ENCODE results near the gene UGT1A8.
"Not testable (repeated sequence)": the region's sequence is repeated elsewhere in the genome, so short reads cannot be mapped to it uniquely, and the experiment has no call there.

The UGT1A8 gene

DNA sequence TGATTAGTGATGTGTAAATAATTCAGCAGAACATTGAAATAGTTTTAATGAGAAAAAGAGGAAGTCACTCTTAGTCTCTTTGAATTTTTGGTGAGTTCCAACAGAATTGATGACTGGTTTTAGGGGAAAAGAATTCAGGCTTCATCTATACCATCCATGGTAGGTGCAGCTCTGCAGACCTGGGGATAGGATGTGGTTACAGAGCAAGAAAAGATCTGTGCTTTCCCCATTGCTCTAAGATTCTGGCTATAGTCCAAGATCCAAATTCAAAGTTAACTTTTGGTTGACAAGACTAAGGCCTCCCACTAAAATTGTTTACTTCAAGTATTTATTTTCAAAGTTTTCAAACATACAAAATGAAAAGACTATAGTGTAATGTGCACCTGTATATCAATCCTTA lies 22.4 kb downstream of the UGT1A8 start:
- DNase-seq = no peak

DNA sequence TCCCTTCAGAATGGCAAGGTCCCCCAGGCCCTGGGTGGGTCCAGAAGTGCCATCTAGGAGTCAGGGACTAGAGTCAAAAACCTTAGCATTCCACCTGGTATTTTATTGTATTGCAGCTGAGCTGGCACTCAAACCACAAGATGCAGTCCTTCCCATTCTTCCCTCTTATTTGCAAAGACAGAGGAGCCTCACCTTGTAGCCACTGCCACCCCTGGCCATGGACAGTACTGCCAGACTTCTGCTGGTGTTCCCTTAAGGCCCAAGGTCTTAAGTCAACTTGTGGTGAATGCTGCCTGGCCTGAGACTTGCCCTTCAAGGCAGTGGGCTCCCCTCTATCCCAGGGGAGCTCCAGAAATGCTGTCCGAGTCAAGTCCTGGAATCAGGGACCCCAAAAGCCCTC lies 25.7 kb downstream of the UGT1A8 start:
- DNase-seq = no peak

DNA sequence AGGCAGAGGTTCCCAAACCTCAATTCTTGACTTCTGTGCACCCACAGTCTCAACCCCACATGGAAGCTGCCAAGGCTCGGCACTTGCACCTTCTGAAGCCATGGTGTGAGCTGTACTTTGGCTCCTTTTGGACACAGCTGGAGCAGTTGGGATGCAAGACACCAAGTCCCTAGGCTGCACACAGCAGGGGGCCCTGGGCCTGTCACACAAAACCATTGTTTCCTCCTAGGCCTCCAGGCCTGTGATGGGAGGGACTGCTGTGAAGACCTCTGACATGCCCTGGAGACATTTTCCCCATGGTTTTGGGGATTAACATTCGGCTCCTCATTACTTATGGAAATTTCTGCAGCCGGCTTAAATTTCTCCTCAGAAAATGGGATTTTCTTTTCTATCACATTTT lies 28.6 kb downstream of the UGT1A8 start:
- not testable (repeated sequence) for DNase-seq

DNA sequence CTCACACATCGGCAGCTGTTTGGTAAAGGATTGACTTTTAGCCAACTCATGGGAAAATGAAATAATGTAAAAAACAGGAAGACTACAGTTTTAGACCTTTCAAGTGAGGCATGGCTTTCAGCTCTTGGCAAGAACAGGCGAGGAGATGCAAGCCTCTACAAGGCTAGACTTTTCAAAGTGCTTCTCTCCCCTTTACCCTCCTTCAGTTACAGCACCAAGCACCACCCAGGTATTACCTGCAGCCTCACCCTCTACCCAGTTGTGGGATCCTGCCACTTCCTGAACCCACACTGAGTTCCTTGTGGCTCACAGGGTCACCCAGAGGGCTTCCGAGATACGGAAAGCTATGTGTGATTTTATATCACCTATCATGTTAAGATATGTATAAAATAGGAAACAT lies 33.5 kb downstream of the UGT1A8 start:
- DNase-seq = no peak

GRCh38 chr2:233651430-233651829 lies 34.0 kb downstream of the UGT1A8 start:
- no peak for DNase-seq

DNA sequence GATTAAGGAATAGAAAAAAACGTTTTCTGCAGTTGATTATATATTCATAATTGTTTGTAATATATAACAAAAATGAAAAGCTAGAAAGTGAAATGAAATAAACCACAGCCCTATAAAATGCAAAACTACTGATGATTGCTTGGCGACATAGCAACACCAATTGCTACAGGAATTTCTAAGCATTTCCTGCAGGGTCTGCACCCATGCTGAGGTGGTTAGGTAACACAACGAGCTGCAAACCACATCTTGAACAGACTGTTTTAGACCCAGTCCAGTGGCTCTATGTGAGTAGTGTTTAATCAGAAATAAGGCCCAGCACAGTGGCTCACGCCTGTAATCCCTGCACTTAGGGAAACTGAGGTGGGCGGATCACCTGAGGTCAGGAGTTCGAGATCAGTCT lies 37.1 kb downstream of the UGT1A8 start:
- no peak for DNase-seq

- DNase-seq = no peak
These were observed 37.6 kb downstream of the UGT1A8 start for GRCh38 chr2:233655043-233655442.

- DNase-seq = not testable (repeated sequence)
These were observed 38.5 kb downstream of the UGT1A8 start for GRCh38 chr2:233655943-233656342.

DNA sequence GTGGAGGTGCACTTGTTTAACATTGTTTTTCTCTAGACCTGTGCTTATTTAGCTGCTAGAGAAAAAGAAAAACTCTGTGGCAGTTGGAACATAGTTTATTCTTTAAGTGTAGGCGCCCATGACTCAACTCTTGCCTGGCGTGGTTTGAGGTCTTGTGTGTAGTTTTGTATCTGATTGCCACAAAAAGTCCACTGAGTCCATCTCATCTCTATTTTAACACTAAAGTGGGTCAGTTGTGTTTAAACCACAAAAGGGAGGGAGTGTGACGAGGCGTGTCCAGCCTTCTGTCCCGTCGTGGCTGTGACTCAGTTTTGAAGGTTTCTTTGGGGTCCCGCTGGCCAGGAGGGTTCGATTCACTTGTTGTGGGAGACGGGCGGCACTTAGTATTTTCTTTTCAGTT lies 39.0 kb downstream of the UGT1A8 start:
- DNase-seq = no peak

DNA sequence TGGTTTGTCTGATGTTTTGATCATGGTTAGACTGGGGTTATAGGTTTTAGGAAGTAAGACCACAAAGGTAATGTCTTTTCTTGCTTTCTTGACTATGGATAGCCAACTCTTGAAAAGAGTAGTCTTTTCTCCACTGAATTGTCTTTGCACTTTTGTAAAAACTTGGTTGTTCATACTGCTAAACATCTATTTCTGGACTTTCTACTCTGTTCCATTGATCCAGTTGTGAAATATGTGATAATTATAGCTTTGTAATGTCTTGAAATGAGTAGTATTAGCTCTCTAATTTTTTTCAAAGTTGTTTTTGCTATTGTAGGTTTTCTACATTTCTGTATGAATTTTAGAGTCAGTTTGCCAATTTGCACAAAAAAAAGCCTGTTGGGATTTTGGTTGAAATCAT lies 41.2 kb downstream of the UGT1A8 start:
- DNase-seq = no peak

DNA sequence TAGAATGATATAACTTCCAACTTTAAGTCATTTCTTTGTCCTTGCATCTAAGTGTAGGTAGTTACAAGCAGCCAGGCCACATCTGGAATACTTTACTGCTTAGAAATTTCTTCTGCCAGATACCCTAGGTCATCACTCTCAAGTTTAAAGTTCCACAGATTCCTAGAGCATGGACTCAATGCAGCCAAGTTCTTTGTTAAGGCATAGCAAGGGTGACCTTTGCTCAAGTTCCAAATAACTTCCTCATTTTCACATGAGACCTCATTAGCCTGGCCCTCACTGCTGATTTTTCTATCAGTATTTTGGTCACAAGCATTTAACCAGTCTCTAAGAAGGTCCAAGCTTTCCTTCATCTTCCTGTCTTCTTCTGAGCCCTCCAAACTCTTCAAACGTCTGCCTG lies 46.5 kb downstream of the UGT1A8 start:
- no peak for DNase-seq

DNA sequence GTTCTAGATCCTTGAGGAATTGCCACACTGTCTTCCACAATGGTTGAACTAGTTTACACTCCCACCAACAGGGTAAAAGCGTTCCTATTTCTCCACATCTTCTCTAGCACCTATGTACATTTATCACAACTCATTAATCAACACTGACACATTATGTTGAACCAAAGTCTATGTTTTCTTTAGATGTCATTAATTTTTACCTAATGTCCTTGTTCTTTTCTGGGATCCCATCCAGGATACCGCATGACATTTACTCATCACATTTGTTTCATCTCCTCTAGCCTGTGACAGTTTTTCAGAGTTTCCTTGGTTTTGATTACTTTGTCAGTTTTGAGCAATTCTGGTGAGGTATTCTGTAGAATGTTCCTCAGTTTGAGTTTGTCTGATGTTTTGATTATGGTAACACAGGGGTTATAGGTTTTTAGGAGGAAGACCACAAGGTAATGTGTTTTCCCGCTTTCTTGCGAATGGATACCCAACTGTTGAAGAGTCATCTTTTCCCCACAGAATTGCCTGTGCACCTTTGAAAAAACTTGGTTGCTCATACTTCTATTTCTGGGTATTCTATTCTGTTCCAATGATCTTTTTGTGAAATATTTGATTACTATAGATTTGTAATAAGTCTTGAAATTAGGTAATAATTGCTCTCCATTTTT lies 51.3 kb downstream of the UGT1A8 start:
- no peak for DNase-seq

- DNase-seq = no peak
These were observed 54.1 kb downstream of the UGT1A8 start, which contains the start of gene UGT1A9 for GRCh38 chr2:233671290-233672161. UGT1A9 (plus strand) TSS chr2:233671898; CDS start chr2:233671935, 37 bp downstream.

DNA sequence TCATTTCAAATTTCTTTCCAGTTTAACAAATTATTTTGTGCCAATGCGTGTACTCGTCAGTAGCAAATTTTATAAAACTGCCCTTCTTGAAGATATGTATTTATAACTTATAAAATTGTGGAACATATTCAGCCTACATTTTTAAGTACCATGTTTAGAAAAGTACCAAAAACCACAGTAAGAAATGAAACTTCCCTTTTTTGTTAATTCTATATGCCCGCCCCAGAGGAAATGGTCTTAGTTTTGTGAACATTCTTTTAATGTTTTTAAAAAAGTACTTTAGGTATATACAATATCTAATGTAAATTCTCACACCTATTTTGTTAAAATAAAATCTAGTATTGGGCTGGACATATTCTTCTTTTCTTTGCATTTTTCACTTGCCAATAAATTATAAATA lies 55.5 kb downstream of the UGT1A8 start:
- no peak for DNase-seq

- no peak for DNase-seq
These were observed 56.5 kb downstream of the UGT1A8 start for GRCh38 chr2:233673896-233674295.

GRCh38 chr2:233674314-233674713 lies 56.9 kb downstream of the UGT1A8 start:
- DNase-seq = no peak

GRCh38 chr2:233674995-233675394 lies 57.6 kb downstream of the UGT1A8 start:
- no peak for DNase-seq

DNA sequence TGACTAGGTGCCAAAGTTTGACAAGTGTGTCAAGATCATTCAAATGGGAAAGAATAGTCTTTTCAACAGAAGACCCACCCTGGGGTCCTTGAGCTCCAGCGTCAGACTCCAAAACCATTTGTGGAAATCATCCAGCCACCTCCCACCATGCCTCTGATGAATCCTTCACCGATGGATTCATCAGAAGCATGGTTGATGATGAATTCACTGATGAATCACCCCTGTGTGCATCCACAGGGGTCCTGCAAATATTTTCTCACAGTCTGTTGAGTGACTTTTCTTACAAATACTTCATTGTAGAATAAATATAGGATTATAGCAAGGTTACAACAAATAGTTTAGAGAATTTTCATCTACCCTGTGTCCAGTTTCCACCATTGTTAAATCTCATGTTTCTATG lies 58.6 kb downstream of the UGT1A8 start:
- no peak for DNase-seq

DNA sequence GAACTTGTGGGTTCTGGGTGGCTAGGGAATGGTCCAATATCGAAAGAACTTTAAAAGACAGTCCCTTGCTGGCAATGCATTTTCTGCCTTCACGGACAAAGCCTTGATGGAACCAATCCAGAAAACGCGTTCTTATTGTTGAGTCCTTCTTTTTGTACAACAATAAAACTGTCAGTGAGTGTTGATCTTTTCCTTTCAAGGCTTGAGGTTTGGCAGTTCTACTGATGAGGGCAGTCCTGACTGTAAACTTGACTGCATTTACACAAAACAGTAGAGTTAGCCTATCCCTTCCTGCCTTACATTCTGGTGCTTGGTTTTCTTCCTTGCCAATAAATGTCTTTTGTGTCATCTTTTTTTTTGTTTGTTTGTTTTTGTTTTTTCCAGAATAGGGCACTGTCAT lies 61.8 kb downstream of the UGT1A8 start:
- DNase-seq = no peak

- DNase-seq = no peak
These were observed 63.1 kb downstream of the UGT1A8 start for GRCh38 chr2:233680361-233681045.

GRCh38 chr2:233681521-233682099 lies 64.2 kb downstream of the UGT1A8 start, which contains the start of gene UGT1A7:
UGT1A7 (plus strand) TSS chr2:233681901; CDS start chr2:233681938, 37 bp downstream.
- DNase-seq = no peak

- no peak for DNase-seq
These were observed 67.2 kb downstream of the UGT1A8 start for GRCh38 chr2:233684640-233685039.

All from amygdala (tissue), 56 donors.